EH (cell line): ENCODE results near the gene TBC1D1.

Source experiments
- DNase-seq: peaks from one replicate; pipeline ENCODE4 v3.0.0-alpha.2; 2015; ENCODE audit warnings: low read depth

TBC1D1 gene

DNA sequence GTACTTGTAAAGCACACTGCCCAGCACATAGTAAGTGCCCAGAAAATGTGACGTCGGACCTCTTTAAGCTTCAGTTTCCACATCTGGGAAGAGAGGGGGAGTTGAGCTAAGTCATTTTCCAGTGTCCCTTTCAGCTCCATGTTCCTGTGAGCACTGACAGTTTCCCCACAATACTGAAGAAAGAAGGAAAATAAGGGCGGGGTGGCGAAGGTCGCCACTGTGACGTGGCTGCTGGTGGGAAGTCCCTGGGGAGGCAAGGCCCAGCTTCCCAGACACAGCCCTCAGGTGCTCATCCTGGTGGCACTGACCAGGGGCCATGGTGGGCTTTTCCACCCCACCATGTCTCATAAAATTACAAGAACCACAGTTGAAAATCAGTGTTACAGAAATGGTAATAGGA is 191.1 kb downstream of the TBC1D1 start:
- DNase-seq: no peak

GRCh38 chr4:38082424-38083385 is 191.8 kb downstream of the TBC1D1 start:
- DNase-seq: peak; percentile 92

DNA sequence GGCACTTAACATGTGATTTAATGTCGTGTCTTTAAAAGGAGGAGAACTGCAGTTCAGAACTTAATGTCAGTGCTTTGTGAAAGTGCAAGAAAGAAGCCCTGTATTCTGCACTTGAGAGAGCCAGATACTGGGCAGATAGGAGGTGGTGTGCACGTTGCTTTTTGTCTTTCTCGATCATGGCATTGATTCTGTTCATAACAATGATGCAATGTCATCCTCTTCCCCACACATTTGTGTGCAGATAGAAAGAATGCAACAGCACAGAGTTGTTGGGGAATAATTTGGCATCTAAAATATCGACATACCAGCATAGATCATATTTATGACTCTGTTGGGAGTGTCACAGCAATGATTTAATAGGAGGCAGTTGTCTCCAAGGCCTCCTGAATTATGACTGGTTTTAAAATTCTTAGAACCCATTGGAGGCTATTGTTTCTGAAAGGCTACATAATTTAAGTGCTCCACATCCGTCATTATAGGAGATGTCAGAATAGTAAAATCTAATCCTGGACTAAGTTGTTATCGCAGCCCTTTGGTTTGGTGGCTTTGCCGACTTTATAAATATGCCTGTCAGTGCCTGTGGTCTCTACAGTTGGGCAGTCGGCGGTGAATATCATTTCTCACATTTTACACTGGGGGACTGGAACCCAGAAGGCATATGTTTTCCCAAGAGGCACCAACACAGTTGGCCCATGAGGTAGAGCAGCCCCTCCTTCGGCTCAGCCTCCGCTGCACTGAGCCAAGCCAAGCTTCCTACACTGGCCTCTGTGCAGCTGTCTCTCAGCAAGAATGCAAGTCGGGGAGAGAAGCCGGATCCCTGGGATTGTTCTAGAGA is 194.2 kb downstream of the TBC1D1 start:
- no peak for DNase-seq

GRCh38 chr4:38085751-38086150 is 194.9 kb downstream of the TBC1D1 start:
- no peak for DNase-seq

DNA sequence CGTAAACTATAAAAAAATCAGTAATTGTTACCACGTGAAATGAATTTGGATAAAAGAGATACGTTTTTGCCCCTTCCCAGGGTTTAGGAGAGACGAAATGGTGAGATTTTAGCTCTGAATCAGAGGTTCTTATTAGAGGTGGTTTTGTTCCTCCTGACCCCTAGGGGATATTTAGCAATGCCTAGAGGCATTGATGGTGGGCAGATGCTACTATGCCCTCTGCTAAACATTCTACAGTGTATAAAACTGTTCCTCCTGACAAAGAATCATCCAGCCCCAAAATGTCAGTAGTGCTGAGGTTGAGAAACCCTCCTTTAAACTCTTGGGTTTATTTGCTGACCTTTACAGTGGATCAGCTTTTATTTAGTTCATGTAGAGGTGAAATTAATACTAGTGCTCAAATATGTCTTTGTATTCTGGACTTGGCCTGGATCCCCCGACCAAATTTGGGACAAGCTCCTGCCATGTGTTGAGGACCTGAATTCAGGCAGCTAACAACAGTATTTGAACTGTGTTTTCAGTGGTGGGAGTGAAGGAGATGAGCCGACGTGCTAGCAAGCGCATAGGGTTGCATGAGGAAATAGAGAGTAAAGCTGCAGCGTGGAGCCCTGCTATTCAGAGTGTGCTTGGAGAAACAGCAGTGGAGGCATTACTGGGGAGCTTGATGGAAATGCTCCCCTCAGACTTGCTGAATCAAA is 195.4 kb downstream of the TBC1D1 start:
- DNase-seq: no peak

DNA sequence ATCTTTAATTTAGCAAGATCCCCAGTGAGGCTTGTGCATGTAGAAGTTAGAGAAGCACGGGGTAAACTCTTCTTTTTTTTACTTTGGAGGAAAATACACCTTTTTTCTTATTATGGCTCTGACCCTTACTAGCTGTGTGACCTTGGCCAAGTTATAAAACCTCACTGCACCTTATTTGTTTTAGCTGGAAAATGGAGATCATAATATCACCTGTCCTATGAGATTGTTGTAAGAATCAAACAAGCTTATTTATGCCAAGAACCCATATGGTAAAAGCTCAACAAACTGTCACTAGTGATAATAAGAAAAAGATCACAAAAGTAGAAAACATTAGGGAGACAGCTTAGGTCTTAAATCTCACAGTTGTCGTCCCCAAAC is 196.0 kb downstream of the TBC1D1 start:
- DNase-seq: no peak

DNA sequence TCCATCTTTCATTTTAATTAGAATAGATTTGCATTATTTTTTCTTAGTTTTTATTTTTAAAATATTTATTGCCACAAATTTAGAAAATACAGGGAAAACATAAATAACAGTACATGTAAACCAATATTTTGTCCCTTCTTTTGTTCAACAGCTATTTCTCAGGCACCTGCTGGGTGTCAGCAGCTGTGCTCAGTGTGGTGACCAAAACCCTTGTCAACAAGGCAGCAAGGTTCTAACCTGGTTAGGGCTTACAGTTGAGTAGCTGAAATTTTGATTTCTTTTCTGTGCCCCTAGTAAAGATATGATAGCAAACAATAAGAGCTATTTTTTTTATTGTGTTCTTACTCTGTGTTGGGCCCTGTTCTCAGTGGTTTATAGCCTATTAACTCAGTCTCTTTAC is 197.4 kb downstream of the TBC1D1 start:
- DNase-seq: no peak

DNA sequence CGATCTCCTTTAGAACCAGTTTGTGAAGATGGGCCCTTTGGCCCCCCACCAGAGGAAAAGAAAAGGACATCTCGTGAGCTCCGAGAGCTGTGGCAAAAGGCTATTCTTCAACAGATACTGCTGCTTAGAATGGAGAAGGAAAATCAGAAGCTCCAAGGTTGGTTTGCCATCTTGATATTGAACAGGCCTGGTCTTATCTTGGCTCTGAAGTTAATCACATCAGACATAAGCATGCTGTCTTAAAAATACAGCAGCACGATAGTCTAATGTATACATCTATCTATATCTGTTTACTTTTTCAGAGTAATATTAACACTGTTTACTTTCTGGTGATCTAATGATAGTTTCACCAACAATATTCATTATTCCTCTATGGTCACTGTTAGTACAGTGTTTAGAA is 199.1 kb downstream of the TBC1D1 start:
- DNase-seq: no peak

- DNase-seq: no peak
Observed at GRCh38 chr4:38090455-38091246, 199.8 kb downstream of the TBC1D1 start.

- peak; percentile 51 for DNase-seq
Observed at GRCh38 chr4:38091636-38092035, 200.8 kb downstream of the TBC1D1 start.

DNA sequence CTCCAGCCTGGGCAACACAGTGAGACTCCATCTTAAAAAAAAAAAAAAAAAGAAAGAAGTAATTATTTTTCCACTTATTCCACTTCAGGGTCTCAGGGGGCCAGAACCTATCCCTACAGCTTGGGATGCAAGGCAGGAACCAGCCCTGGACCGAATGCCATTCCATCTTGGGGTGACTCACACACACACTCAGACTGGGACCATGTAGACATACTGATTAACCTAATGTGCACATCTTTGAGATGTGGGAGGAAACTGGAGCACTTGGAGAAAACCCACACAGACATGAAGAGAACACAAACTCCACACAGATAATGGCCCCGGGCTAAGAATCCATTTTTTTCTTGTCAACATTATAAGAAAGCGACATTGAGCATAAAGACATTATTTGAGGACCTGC is 201.8 kb downstream of the TBC1D1 start:
- DNase-seq: peak; percentile 74

DNA sequence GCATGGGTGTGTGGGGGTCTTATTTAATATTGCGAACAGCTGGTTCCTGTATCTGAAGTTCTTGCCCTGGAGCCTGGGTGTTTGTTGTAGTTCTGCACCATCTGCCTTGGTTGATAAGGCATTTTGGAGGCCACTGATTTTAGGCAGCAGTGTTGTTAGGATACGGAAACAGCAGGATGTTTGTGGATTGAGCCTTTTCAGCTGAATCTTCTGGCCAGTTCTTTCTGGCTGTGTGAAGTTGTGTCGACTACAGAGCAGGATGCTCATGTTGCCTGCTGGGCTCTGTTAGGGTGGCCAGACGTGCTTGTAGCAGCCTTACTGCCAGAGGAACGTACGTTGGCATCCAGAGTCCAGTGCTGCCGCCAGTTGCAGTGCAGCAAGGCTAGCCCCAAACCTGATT is 203.5 kb downstream of the TBC1D1 start:
- no peak for DNase-seq

- no peak for DNase-seq
Observed at GRCh38 chr4:38095691-38096090, 204.8 kb downstream of the TBC1D1 start.

DNA sequence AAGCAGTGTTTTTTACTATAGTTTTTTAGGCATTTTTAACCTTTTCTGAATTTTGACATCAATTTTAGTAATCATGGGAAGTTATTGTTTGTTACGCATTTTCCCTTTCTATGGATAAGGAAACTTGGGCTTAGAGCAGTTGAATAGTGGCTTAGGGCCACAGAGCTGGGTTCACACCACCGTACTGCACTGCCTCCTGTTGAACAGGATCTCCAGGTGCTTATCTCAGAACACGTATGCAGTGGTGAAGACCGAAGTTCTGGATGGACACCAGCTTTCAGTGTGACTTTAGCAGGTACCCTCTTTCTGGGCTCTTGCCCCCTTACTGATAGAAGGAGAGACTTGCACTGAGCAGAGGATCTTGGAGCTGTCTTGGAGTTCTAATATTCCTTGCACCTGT is 206.9 kb downstream of the TBC1D1 start:
- no peak for DNase-seq

- peak; percentile 35 for DNase-seq
Observed at GRCh38 chr4:38099020-38099600, 208.2 kb downstream of the TBC1D1 start.

DNA sequence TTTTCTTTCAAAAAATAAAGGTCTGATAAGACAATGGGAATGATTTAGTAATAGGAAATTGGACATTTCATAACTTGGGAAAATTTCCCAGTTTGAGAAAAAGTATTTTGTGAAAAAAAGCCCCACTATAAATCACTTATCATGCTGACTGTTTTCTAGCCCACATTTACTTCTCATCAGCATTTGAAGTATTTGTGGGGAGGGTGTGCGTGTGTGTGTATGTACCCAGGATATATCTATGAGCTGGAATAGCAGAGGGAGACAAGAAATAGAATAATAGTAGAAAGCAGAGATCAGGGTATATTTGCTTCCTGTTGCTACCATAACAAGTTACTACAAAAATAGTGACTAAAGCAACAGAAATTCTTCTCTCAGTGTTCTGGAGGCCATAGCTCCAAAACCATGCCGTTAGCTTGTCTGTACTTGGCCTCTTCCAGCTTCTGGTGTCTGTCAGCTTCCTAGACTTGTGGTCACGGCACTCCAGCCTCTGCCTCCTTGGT is 209.1 kb downstream of the TBC1D1 start:
- peak; percentile 96 for DNase-seq

- no peak for DNase-seq
Observed at GRCh38 chr4:38100474-38101255, 209.8 kb downstream of the TBC1D1 start.

- DNase-seq: peak; percentile 94
Observed at GRCh38 chr4:38101563-38101962, 210.7 kb downstream of the TBC1D1 start.

DNA sequence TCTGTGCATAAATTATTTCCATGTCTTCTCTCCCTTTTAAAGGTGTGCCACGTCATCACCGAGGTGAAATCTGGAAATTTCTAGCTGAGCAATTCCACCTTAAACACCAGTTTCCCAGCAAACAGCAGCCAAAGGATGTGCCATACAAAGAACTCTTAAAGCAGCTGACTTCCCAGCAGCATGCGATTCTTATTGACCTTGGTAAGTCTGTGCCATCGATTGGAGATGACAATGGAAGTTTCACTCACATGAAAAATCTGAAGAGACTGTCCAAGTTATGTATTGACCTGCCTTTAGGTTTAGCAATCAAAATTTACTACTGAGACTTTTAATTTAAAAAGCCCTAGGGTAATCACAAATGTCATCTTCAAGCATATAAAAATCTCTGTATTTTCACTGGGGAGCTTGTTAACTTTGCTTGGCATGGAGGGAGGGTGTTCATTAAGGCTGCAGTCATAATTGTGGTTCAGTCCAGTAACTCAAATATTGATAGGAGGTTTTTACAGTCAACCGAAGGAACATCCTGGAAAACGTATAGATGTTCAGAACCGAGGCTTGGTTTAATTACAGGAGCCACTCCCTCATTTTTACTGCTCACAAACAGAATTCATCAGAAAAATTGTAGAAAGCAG is 212.2 kb downstream of the TBC1D1 start:
- no peak for DNase-seq
